SK-N-SH (cell line): ENCODE results near the gene PXDN. TPM values are rescaled to one million over a fixed set of nuclear protein-coding genes. Genes with fewer than 3 reads are reported as not detected.

Source experiments
- CTCF ChIA-PET: fragments of 300-600, 350-600 bp; formaldehyde crosslinking; extraction: SDS; loops from one replicate; lab custom pipeline; 2021; lab: Yijun Ruan, JAX
- POLR2A ChIA-PET: fragments of 350-600 bp; sonication (Branson Sonifier 250); formaldehyde crosslinking; extraction: SDS; loops from one replicate; lab custom pipeline; 2020; ENCODE audit warnings: antibody characterized with exemption, inconsistent platforms; lab: Yijun Ruan, JAX
- DNase-seq: peaks from one replicate; pipeline ENCODE4 v3.0.0; 2012
- H2AFZ ChIP-seq: fragments of 200-600 bp; sonication (generic); 2 replicates; pipeline ENCODE4 v1.8.1; 2016; ENCODE audit warnings: antibody characterized with exemption, mild to moderate bottlenecking, low read depth
- H3F3A ChIP-seq: fragments of 200-600 bp; sonication (generic); replicated peaks from 2 replicates; pipeline ENCODE3; 2016; ENCODE audit warnings: antibody characterized with exemption, mild to moderate bottlenecking; ENCODE audit not compliant: insufficient read depth
- H3K27ac ChIP-seq, 2 experiments: fragments of 200-500 bp in 1 of 2; fragments of 200-600 bp in 1 of 2; sonication (Bioruptor generic) in 1 of 2; sonication (generic), shearing (Covaris generic) in 1 of 2; 2 replicates each; pipeline versions ENCODE4 v1.5.1 to v1.6.1; 2014 to 2016; ENCODE audit warnings: low read depth in 2 of 2, inconsistent platforms in 1 of 2, low read length in 1 of 2, mild to moderate bottlenecking in 1 of 2, mixed read lengths in 1 of 2
- H3K27me3 ChIP-seq: fragments of 200-600 bp; sonication (generic), shearing (Covaris generic); 2 replicates; pipeline ENCODE4 v1.6.1; 2016; ENCODE audit warnings: mixed run types; ENCODE audit not compliant: insufficient read depth
- H3K36me3 ChIP-seq, 2 experiments: fragments of 200-500 bp in 1 of 2; fragments of 200-600 bp in 1 of 2; sonication (Bioruptor generic) in 1 of 2; sonication (generic) in 1 of 2; replicated peaks in 1 of 2; 2 replicates each; pipeline versions ENCODE3 to v1.5.1; 2014 to 2016; ENCODE audit warnings: low read length in 1 of 2, mild to moderate bottlenecking in 1 of 2; ENCODE audit not compliant: insufficient read depth in 2 of 2, control insufficient read depth in 1 of 2
- H3K4me1 ChIP-seq, 2 experiments: fragments of 200-500 bp in 1 of 2; fragments of 200-600 bp in 1 of 2; sonication (Bioruptor generic) in 1 of 2; sonication (generic), shearing (Covaris generic) in 1 of 2; 2 replicates each; pipeline versions ENCODE4 v1.5.1 to v1.6.1; 2014 to 2016; ENCODE audit warnings: low read depth in 1 of 2, low read length in 1 of 2, mixed run types in 1 of 2; ENCODE audit not compliant: insufficient read depth in 2 of 2, control insufficient read depth in 1 of 2
- H3K4me2 ChIP-seq: fragments of 200-600 bp; sonication (generic), shearing (Covaris generic); 2 replicates; pipeline ENCODE4 v1.6.1; 2017; ENCODE audit warnings: mixed run types
- H3K4me3 ChIP-seq, 2 experiments: fragments of 200-500 bp in 1 of 2; fragments of 200-600 bp in 1 of 2; sonication (Bioruptor generic) in 1 of 2; sonication (generic), shearing (Covaris generic) in 1 of 2; 2 replicates each; pipeline versions ENCODE4 v1.5.1 to v1.8.1; 2014 to 2016; ENCODE audit warnings: low read depth in 2 of 2, inconsistent platforms in 1 of 2, low read length in 1 of 2, mild to moderate bottlenecking in 1 of 2, mixed read lengths in 1 of 2, moderate library complexity in 1 of 2
- H3K79me2 ChIP-seq: fragments of 200-600 bp; sonication (generic); 2 replicates; pipeline ENCODE4 v1.8.1; 2017; ENCODE audit warnings: mild to moderate bottlenecking; ENCODE audit not compliant: insufficient read depth
- H3K9ac ChIP-seq: fragments of 200-600 bp; sonication (generic); 2 replicates; pipeline ENCODE4 v1.6.1; 2017; ENCODE audit warnings: mixed run types
- H3K9me2 ChIP-seq: fragments of 200-600 bp; sonication (generic); 2 replicates; pipeline ENCODE4 v1.6.1; 2017; ENCODE audit warnings: mixed run types
- H3K9me3 ChIP-seq: fragments of 200-600 bp; sonication (generic); 2 replicates; pipeline ENCODE4 v1.6.1; 2017; ENCODE audit warnings: mixed run types, mild to moderate bottlenecking, moderate library complexity
- H4K20me1 ChIP-seq: fragments of 200-600 bp; sonication (generic); 2 replicates; pipeline ENCODE4 v1.6.1; 2017; ENCODE audit warnings: mild to moderate bottlenecking, mixed run types; ENCODE audit not compliant: insufficient read depth
- CHD2 ChIP-seq: fragments of 150-350 bp; IDR thresholded peaks from 2 replicates; pipeline ENCODE4 v1.6.1; 2018; ENCODE audit warnings: low read length; ENCODE audit not compliant: partially characterized antibody
- CTCF ChIP-seq: fragments of 200-600 bp; sonication (generic); IDR thresholded peaks from 2 replicates; pipeline ENCODE4 v1.6.1; 2017; ENCODE audit warnings: antibody characterized with exemption, mild to moderate bottlenecking, moderate library complexity
- FOSL2 ChIP-seq: IDR thresholded peaks from 2 replicates; pipeline ENCODE4 v1.4.0; 2012; ENCODE audit warnings: low read depth, mild to moderate bottlenecking, moderate library complexity, borderline replicate concordance
- FOXJ3 ChIP-seq: sonication (generic); formaldehyde crosslinking; IDR thresholded peaks from 2 replicates; pipeline ENCODE4 v1.5.1; 2020; ENCODE audit warnings: mild to moderate bottlenecking, missing genetic modification reagents
- FOXM1 ChIP-seq: IDR thresholded peaks from 2 replicates; pipeline ENCODE4 v1.4.0; 2012; ENCODE audit warnings: low read depth, mild to moderate bottlenecking
- IRF3 ChIP-seq: fragments of 150-350 bp; IDR thresholded peaks from 2 replicates; pipeline ENCODE4 v1.6.1; 2016; ENCODE audit warnings: mild to moderate bottlenecking, low read depth, low read length
- NFIC ChIP-seq: IDR thresholded peaks from 2 replicates; pipeline ENCODE4 v1.4.0; 2012; ENCODE audit warnings: borderline replicate concordance
- PBX3 ChIP-seq: IDR thresholded peaks from 2 replicates; pipeline ENCODE4; 2012
- RAD21 ChIP-seq: IDR thresholded peaks from 2 replicates; pipeline ENCODE4 v1.6.1; 2012; ENCODE audit warnings: mild to moderate bottlenecking, low read length
- RCOR1 ChIP-seq: fragments of 150-350 bp; IDR thresholded peaks from 2 replicates; pipeline ENCODE4 v1.6.1; 2017; ENCODE audit warnings: antibody characterized with exemption, low read length
- REST ChIP-seq: IDR thresholded peaks from 2 replicates; pipeline ENCODE4 v1.6.1; 2012; ENCODE audit warnings: mild to moderate bottlenecking, low read depth, low read length, moderate library complexity
- RXRA ChIP-seq: IDR thresholded peaks from 2 replicates; pipeline ENCODE4 v1.4.0; 2012; ENCODE audit warnings: low read depth, mild to moderate bottlenecking, borderline replicate concordance
- SIN3A ChIP-seq: IDR thresholded peaks from 2 replicates; pipeline ENCODE4 v1.6.1; 2012; ENCODE audit warnings: low read depth, mild to moderate bottlenecking, low read length, moderate library complexity, borderline replicate concordance
- SMC3 ChIP-seq: IDR thresholded peaks from 2 replicates; pipeline ENCODE4 v1.6.1; 2012; ENCODE audit warnings: low read depth, low read length, improper control_type of control experiment
- TCF12 ChIP-seq: IDR thresholded peaks from 2 replicates; pipeline ENCODE4 v1.4.0; 2012
- TEAD4 ChIP-seq: IDR thresholded peaks from 2 replicates; pipeline ENCODE4 v1.4.0; 2012; ENCODE audit warnings: mild to moderate bottlenecking, borderline replicate concordance; ENCODE audit not compliant: insufficient read depth
- ZBTB33 ChIP-seq: IDR thresholded peaks from 2 replicates; pipeline ENCODE4 v1.4.0; 2012; ENCODE audit warnings: low read depth, borderline replicate concordance
- WGBS: methylation state at CpG from one replicate; pipeline ENCODE4 v1.1.6; 2017; ENCODE audit warnings: low lambda C conversion rate; 5-methylcytosine and 5-hydroxymethylcytosine counted together
- polyA plus RNA-seq, 3 experiments: library from polyadenylated mRNA; depleted of rRNA; stranded (reverse); fragments of >200 nt; gene quantifications; 2 replicates each; pipeline ENCODE4 v1.2.3, GENCODE V29; 2012

PXDN gene
- polyA plus RNA-seq, 1 of the 3 experiments (the other 2 are of a cell fraction), result 146 TPM

GRCh38 chr2:1614564-1614963 lies 129.8 kb downstream of the PXDN start:
- Histone ChIP-seq H3K9me2 (no peaks in the 10 kb centered on the region), H3K4me3 (no peak overlapping the region), H3K27ac (no peak overlapping the region), H3K9me3 (no peaks in the 10 kb centered on the region), H4K20me1 (no peaks in the 10 kb centered on the region), H2AFZ (no peak overlapping the region), H3F3A (no peaks in the 10 kb centered on the region), H3K4me2 (no peak overlapping the region), H3K4me1 (peaks cover 4 to 22% of the 10 kb centered on the region in 2 experiments; a peak in 2 of 4 replicates), H3K79me2 (no peaks in the 10 kb centered on the region), H3K27me3 (no peaks in the 10 kb centered on the region), H3K9ac (no peak overlapping the region), H3K36me3 (no peaks in the 10 kb centered on the region)
- TF ChIP-seq FOSL2 (no peak), IRF3 (no peak), NFIC (no peak), FOXM1 (no peak), REST (no peak), RAD21 (no peak), SMC3 (no peak), TCF12 (no peak), FOXJ3 (CRISPR knock-in tag) (no peak), CTCF (no peak), SIN3A (no peak), RXRA (no peak), ZBTB33 (no peak), PBX3 (no peak), CHD2 (no peak), RCOR1 (no peak), TEAD4 (no peak)
- no peak for DNase-seq
- 64% methylated on average over 10 of the region's 10 CpGs for WGBS
- ChIA-PET POLR2A (no interaction called here), CTCF (interaction anchor here (0.6 to 1.0 kb wide), 4 partner anchors 11 to 203 kb away, joined by 3 to 4 read pairs (median 3); no protein-coding TSS in a partner anchor)
